T-helper 1 cell treated with Interleukin-12 subunit alpha and Interleukin-12 subunit beta and Interleukin-4 antibody, amounts not matched to agents 30 μg/mL and 1 μg/mL, for 36 hours (primary cell): ENCODE data around the gene ATAD3C.
"Not testable (repeated sequence)": the region's sequence is repeated elsewhere in the genome, so short reads cannot be mapped to it uniquely, and the experiment has no call there.

Experiments used
- H3K27ac Mint-ChIP-seq: one replicate; pipeline ENCODE4 v1.8.0; 2021; ENCODE audit warnings: mild to moderate bottlenecking, mixed read lengths
- H3K27me3 Mint-ChIP-seq: one replicate; pipeline ENCODE4 v1.8.0; 2021; ENCODE audit warnings: low read depth, mixed read lengths
- H3K36me3 Mint-ChIP-seq: one replicate; pipeline ENCODE4 v1.8.0; 2021; ENCODE audit warnings: low read depth, mixed read lengths
- H3K4me1 Mint-ChIP-seq: one replicate; pipeline ENCODE4 v1.8.0; 2021; ENCODE audit warnings: low read depth, mixed read lengths
- H3K4me3 Mint-ChIP-seq: one replicate; pipeline ENCODE4 v1.8.0; 2021; ENCODE audit warnings: mild to moderate bottlenecking, moderate library complexity, mixed read lengths
- H3K9me3 Mint-ChIP-seq: one replicate; pipeline ENCODE4 v1.8.0; 2021; ENCODE audit warnings: mixed read lengths

ATAD3C gene

DNA sequence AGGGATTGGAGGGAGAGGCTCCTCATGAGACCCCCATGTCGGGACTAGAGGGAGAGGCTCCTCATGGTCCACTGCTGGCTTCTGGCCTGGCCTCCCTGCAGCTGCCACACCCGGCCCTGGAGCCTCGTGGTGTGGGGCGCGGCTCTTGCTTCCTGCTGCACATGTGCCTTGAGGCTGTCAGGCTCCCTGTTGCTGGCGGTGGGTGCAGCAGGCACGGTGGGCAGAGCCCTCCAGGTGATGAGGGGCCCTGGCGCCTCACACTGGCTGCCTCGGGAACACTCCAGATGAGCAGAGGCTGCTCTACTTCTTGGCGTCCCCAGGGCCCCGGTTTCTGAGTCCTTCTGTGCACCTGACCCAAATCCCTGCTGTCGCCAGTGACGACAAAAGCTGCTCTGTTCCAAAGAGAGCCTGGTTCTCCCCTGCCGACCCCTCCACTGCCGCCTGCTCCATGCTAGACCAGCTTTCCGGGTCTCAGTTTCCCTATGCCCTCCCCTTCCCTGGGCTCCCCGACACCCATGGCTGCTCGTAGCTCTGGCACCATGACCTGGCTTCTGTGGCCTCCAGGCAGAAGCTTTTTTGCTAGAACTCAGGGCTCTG, 12.3 kb downstream of the ATAD3C start:
- H3K36me3 Mint-ChIP-seq = no peaks in the 10 kb centered on the region
- no peaks in the 10 kb centered on the region for H3K9me3 Mint-ChIP-seq
- no peak overlapping the region for H3K4me3 Mint-ChIP-seq
- H3K27me3 Mint-ChIP-seq = no peaks in the 10 kb centered on the region
- no peak overlapping the region for H3K27ac Mint-ChIP-seq
- H3K4me1 Mint-ChIP-seq = no peaks in the 10 kb centered on the region

DNA sequence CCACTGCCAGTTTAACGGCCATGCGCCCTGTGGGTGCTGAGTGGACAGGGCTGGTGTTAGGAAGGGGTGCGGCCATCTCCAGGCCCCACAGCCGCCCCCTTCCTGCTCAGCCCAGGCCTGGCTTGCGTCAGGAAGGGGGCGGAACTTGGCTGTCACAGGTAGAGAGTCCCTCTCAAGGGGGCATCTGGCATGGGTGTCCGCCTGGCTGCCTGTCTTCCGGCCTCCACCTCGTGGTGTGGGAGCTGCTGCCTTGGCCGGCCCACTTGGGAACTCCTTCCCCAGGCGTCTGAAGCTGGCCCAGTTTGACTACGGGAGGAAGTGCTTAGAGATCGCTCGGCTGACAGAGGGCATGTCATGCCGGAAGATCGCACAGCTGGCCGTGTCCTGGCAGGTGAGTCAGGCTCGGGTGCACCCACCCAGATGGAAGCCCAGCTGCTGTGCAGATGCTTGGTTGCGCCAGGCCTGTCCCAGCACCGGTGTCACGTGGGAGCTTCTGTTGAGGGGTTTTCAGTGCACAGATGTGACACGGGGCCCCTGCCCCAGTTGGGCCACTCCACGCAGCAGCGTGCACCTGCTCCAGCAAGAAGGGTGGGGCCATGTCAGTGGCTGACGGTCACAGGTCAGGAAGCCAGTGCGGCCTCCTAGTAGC, 13.0 kb downstream of the ATAD3C start:
- no peaks in the 10 kb centered on the region for H3K9me3 Mint-ChIP-seq
- no peaks in the 10 kb centered on the region for H3K36me3 Mint-ChIP-seq
- no peak overlapping the region for H3K27ac Mint-ChIP-seq
- H3K4me3 Mint-ChIP-seq = no peak overlapping the region
- H3K27me3 Mint-ChIP-seq = no peaks in the 10 kb centered on the region
- H3K4me1 Mint-ChIP-seq = no peaks in the 10 kb centered on the region

DNA sequence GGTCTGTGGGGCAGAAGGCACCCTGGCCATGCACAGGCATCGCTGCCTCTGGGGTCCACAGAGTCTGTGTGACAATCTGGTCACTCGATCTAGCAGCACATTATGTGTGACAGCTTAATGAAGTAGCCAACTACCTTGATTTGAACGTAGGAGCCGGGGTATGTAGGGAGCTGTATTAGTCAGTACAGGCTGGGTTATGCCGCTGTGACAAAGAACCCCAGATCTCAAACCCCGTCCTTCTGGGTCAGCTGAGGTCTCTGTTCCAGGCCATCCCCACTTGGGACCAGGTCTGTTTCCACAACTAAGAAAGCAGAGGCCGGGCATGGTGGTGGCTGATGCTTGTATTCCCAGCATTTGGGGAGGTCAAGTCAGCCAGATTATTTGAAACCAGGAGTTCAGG, 13.8 kb downstream of the ATAD3C start:
- H3K4me3 Mint-ChIP-seq = no peak overlapping the region

DNA sequence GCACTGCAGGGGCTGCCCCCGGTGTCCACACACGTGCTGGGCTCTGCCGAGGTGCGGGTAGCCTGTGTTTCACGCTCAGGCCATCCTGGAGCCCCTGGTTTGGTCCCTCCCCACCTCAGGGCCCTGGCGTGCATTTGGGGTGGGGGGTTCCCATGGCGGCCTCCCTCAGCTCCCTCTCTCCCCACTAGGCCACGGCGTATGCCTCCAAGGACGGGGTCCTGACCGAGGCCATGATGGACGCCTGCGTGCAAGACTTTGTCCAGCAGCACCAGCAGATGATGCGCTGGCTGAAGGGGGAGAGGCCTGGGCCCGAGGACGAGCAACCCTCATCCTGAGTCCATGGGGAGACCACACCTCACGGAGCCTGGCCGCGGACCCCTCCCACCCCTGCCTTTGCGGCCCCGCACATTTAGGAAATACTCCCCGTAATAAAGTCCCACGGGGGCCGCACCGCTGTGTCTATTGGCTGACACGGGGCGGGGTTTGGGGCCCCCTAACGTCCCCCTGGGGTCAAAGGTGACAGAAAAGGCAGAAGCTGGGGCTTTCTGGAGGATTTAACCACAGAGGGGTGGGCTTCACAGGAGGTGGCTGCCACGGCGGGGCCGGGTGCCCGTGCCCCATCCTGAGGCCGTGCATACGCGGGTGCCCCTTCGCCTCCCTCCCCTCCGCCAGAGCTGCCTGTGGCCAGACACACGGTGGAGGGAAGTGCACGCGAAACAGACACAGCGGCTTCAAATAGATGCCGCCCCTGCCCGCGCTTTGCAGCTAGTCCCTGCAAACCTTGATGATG, 18.9 kb downstream of the ATAD3C start:
- H3K27ac Mint-ChIP-seq, H3K4me3 Mint-ChIP-seq: not testable (repeated sequence)

More for the DNA sequence above, 13.8 kb downstream of the ATAD3C start:
- H3K36me3 Mint-ChIP-seq = no peaks in the 10 kb centered on the region
- H3K27ac Mint-ChIP-seq = no peak overlapping the region
- no peaks in the 10 kb centered on the region for H3K4me1 Mint-ChIP-seq
- no peaks in the 10 kb centered on the region for H3K27me3 Mint-ChIP-seq
- H3K9me3 Mint-ChIP-seq = no peaks in the 10 kb centered on the region

DNA sequence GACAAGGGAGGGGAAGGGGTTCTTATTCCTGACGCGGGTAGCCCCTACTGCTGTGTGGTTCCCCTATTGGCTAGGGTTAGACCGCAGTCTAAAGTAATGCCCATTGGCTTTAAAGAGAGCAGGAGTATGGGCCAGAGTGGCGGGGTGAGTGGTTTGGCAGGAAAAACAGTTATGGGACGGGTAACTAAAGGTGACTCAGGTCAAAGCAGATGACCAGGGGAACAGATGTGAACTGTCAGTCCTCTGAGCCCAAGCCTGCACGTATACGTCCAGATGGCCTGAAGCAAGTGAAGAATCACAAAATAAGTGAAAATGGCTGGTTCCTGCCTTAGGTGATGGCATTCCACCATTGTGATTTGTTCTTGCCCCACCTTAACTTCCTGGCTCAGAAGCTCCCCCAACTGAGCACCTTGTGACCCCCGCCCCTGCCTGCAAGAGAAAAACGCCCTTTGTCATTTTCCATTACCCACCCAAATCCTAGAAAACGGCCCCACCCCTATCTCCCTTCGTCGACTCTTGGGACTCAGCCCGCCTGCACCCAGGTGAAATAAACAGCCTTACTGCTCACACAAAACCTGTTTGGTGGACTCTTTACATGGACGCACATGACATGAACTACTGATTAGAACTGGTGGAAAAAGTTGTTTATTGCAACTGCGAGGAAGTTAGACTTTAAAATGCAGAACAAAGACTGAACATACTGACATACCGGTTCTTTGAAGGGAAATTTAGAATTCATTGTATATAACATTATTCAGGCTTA, 21.3 kb downstream of the ATAD3C start:
- Mint-ChIP-seq H3K36me3 (no peaks in the 10 kb centered on the region), H3K9me3 (no peaks in the 10 kb centered on the region), H3K27ac (peak overlapping the region; percentile 89), H3K27me3 (no peaks in the 10 kb centered on the region), H3K4me3 (peak overlapping the region; percentile 90), H3K4me1 (peaks cover 16% of the 10 kb centered on the region)

More for the DNA sequence above, 18.9 kb downstream of the ATAD3C start:
- peaks cover 16% of the 10 kb centered on the region for H3K4me1 Mint-ChIP-seq
- H3K9me3 Mint-ChIP-seq, H3K36me3 Mint-ChIP-seq, H3K27me3 Mint-ChIP-seq: not testable (repeated sequence)

DNA sequence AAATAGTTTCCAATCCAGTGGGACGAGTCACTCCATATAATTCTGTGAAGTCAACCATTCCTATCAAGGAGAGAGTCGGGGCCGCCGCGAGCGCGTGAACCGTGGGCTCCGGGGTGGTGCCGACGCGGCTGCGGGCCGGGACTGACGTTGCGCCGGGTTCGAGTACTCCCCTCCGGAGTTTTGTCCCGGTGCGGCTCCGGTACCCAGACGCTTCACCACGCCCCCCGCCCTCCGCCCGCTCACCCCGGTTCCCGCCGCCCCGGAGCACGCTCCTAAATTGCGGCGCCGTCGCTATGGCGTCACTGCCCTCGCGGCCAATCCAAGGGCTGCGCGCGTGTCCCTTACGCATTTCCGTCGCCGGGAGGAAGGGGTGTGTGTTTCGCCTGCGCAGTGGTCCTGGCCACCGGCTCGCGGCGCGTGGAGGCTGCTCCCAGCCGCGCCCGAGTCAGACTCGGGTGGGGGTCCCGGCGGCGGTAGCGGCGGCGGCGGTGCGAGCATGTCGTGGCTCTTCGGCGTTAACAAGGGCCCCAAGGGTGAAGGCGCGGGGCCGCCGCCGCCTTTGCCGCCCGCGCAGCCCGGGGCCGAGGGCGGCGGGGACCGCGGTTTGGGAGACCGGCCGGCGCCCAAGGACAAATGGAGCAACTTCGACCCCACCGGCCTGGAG, 22.0 kb downstream of the ATAD3C start, which contains the start of gene ATAD3B:
TSS of gene ATAD3B (plus strand) at position 377 of the 664 bp plus-strand sequence. CDS start at position 497, 120 bp downstream.
- H3K27ac Mint-ChIP-seq = peak within 1 kb of the TSS; percentile 89
- H3K27me3 Mint-ChIP-seq = no peaks in the 10 kb centered on the region
- H3K4me1 Mint-ChIP-seq = peaks cover 16% of the 10 kb centered on the region
- H3K4me3 Mint-ChIP-seq = peak within 1 kb of the TSS; percentile 90
- H3K9me3 Mint-ChIP-seq = no peaks in the 10 kb centered on the region
- no peaks in the 10 kb centered on the region for H3K36me3 Mint-ChIP-seq

DNA sequence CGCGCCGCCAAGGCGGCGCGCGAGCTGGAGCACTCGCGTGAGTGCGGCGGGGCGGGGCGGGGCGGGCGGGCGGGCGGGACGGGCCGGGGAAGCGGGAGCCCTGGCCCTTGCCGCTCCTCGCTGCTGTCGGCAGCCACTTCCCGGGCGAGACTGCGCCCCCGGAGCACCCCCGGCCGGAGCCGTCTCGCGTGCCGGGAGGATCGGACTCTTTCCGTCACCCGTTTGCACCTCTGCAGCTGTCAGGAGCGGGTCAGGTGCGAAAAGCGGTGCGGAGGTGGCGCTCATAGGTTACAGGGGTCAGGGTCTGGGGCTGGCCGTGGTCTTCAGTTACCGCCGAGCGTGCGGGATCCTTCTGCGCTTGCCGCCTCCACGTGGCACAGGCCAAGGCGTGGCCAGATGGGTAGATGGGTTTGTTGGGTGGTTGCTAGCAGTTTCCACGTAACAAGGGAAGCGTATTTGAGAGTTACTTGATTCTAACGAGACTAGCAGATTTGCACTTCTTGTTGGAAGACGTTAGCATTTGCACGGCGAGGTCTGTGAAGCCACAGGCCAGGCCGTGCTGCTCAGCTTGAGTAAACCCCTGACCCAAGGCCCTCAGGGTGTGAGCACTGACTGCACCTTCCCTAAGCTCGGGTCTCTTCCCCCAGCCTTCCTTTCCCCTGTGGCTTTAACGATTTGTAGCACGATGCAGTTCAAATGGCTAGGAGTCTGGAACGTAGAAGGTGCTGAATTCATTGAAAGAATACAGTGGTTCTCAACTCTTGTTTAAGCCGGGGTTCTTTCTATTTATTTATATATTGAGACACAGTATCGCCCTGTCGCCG, 22.8 kb downstream of the ATAD3C start:
- H3K27ac Mint-ChIP-seq = peak overlapping the region; percentile 52
- H3K4me3 Mint-ChIP-seq = peak overlapping the region; percentile 76
- H3K4me1 Mint-ChIP-seq = peaks cover 16% of the 10 kb centered on the region
- H3K36me3 Mint-ChIP-seq, H3K9me3 Mint-ChIP-seq, H3K27me3 Mint-ChIP-seq: not testable (repeated sequence)

DNA sequence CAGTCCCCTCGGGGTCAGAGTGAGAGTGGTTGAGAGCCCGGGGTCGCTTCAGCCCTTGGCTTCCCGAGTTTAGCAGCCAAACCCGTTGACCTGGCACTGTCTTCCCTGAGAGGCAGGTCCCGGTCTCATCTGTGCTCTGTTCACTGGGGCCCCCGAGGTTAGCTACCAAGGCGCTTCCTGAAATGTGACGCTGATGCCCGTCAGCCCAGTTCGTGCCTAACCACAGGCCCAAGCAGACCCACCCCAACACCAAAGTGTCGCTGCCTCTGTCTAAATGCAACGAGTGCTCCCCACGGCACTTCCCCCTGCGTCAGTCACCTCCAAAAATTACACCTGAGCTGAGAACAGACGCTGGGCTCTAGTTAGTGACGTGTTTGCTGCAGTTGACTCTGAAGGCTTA, 26.5 kb downstream of the ATAD3C start:
- not testable (repeated sequence) for H3K4me3 Mint-ChIP-seq

DNA sequence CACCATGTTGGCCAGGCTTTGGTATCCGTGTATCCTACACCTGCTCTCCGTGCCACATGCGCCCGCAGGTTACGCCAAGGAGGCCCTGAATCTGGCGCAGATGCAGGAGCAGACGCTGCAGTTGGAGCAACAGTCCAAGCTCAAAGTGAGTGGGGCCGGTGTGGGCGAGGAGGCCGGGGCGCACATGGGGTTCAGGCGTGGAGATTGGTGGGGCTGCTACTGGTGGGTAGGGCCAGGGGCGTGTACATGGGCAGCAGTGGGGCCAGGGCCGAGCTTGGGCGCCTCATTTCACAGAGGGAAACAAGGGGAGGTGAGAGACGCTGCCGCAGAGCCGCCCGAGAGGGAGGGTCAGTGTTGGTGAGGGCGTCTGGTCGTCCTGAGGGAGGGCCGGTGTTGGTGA, 27.7 kb downstream of the ATAD3C start:
- H3K27me3 Mint-ChIP-seq = no peaks in the 10 kb centered on the region
- H3K4me3 Mint-ChIP-seq = no peak overlapping the region
- peaks cover 8% of the 10 kb centered on the region for H3K4me1 Mint-ChIP-seq
- H3K27ac Mint-ChIP-seq = no peak overlapping the region
- H3K36me3 Mint-ChIP-seq = peaks cover 12% of the 10 kb centered on the region
- H3K9me3 Mint-ChIP-seq = no peaks in the 10 kb centered on the region

More for the DNA sequence above, 26.5 kb downstream of the ATAD3C start:
- H3K27ac Mint-ChIP-seq, H3K27me3 Mint-ChIP-seq, H3K9me3 Mint-ChIP-seq: not testable (repeated sequence)
- Mint-ChIP-seq H3K36me3 (peaks cover 10% of the 10 kb centered on the region), H3K4me1 (peaks cover 10% of the 10 kb centered on the region)

DNA sequence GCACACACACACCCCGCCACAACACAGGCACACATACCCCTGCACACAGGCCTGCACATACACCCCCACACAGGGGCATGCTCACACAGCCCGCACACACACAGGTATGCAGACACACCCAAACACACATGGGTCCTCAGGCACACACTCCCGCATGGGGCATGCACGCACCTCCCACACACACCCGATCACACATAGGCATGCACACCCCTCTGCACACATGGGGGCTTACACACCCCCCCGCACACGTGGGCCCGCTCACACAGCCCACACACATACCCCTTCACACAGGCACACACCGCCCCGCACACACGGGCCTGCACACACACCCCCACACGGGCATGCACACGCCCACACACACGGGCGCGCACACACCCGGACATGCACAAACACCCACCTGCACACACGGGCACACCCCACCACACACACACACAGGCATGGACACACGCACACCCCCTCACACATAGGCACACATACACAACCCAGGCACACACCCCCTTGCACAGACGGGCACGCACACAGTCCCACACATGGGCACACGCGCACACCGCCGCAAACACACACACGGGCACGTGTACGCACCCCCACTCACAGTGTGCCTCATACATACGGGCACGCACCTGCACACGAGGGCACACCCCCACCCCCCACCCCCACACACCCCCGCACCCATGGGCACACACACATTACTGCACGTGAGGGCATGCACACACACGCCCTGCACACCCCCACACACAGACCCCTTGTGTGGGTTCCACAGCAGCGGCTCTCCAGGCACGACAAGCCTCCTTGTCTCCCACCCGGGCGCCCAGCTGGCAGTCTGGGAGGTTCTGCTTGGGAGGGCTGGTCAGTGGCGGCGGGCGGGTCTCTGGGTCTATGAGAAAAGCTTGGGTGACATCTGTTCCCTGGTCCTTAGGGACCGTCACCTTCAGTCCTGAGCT, 30.3 kb downstream of the ATAD3C start:
- Mint-ChIP-seq H3K4me3 (no peak overlapping the region), H3K27me3 (no peaks in the 10 kb centered on the region), H3K36me3 (peaks cover 13% of the 10 kb centered on the region), H3K27ac (no peak overlapping the region), H3K9me3 (no peaks in the 10 kb centered on the region), H3K4me1 (peaks cover 4% of the 10 kb centered on the region)

DNA sequence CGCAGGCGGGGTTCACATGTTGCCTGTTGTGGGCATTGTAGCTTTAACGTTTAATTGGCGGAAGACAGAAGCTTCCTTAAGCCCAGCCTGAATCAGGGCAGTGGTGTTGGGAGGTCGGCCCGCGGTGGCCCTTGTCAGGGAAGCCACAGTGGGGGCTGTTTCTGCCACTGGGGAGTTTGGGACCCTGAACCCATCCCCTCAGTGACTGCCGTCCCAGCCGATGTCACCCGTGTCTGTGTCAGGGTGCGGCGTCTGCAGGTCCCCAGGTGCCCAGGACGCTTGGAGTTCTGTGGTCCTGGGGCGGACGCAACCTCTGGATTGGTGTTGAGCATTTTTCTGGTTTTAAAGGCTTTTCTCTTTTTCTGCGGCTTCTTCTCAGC, 31.0 kb downstream of the ATAD3C start:
- H3K36me3 Mint-ChIP-seq = peaks cover 13% of the 10 kb centered on the region
- H3K27ac Mint-ChIP-seq, H3K9me3 Mint-ChIP-seq, H3K27me3 Mint-ChIP-seq, H3K4me3 Mint-ChIP-seq, H3K4me1 Mint-ChIP-seq: not testable (repeated sequence)

DNA sequence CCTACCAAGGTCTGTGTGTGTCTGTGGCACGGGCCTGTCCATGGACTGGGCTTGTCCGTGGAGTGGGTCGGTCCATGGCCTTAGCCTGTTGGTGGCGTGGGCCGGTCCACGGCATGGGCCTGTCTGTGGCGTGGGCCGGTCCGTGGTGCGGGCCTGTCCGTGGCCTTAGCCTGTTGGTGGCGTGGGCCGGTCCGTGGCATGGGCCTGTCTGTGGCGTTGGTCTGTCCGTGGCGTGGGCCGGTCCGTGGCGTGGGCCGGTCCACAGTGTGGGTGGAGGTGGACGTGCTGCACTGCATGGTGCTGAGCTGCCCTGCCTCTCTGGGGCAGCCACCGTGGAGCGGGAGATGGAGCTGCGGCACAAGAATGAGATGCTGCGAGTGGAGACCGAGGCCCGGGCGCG, 32.3 kb downstream of the ATAD3C start:
- not testable (repeated sequence) for H3K4me1 Mint-ChIP-seq, H3K27ac Mint-ChIP-seq, H3K27me3 Mint-ChIP-seq, H3K4me3 Mint-ChIP-seq, H3K9me3 Mint-ChIP-seq
- H3K36me3 Mint-ChIP-seq = peaks cover 13% of the 10 kb centered on the region

DNA sequence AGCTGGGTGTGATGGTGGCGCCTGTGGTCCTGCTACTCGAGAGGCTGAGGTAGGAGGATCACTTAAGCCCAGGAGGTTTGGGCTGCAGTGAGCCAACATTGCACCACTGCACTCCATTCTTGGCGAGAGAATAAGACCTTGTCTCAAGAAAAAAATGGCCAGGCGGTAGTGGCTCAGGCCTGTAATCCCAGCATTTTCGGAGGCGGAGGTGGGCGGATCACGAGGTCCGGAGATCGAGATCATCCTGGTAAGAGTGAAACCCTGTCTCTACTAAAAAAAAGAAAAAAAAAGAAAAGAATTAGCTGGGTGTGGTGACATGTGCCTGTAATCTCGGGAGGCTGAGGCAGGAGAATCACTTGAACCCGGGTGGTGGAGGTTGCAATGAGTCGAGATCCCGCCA, 33.4 kb downstream of the ATAD3C start:
- Mint-ChIP-seq H3K27me3 (no peaks in the 10 kb centered on the region), H3K36me3 (peaks cover 11% of the 10 kb centered on the region), H3K9me3 (no peaks in the 10 kb centered on the region), H3K4me3 (no peak overlapping the region), H3K4me1 (peaks cover 4% of the 10 kb centered on the region), H3K27ac (no peak overlapping the region)
